ENCODE measurements around the gene ITGA7.

GRCh38 chr12:55670276-55670675, 37.4 kb downstream of the ITGA7 start:
- TF ChIP-seq CTCF (IDR thresholded peaks at IDR 0.05; ENCODE audit: control extremely low read depth in 1 of 3, insufficient read depth in 1 of 3, low read depth in 1 of 3, low read length in 3 of 3) = no peak
- TF ChIP-seq CEBPB (IDR thresholded peaks at IDR 0.05; ENCODE audit: low read depth, low read length) = no peak
- TF ChIP-seq POLR2A (IDR thresholded peaks at IDR 0.05; ENCODE audit: control extremely low read depth in 1 of 2, low read depth in 2 of 2, low read length in 2 of 2) = no peak
- no peak for TF ChIP-seq RAD21 (IDR thresholded peaks at IDR 0.05 in 1 of 2, conservative IDR thresholded peaks at IDR 0.05 in 1 of 2; ENCODE audit: low read depth in 2 of 2, low read length in 2 of 2)
- TF ChIP-seq SP1 (IDR thresholded peaks at IDR 0.05; ENCODE audit: low read depth, low read length) = no peak
- TF ChIP-seq EP300 (IDR thresholded peaks at IDR 0.05; ENCODE audit: borderline replicate concordance in 1 of 2, low read depth in 2 of 2, low read length in 2 of 2) = no peak
- no peak for TF ChIP-seq MAFK (IDR thresholded peaks at IDR 0.05; ENCODE audit: low read depth, low read length)
- TF ChIP-seq POLR2AphosphoS5 (IDR thresholded peaks at IDR 0.05; ENCODE audit: low read depth, low read length) = no peak
- TF ChIP-seq FOSL1 (IDR thresholded peaks at IDR 0.05; ENCODE audit: insufficient read depth, low read depth, low read length) = no peak
- TF ChIP-seq SRF (IDR thresholded peaks at IDR 0.05; ENCODE audit: low read depth, low read length) = no peak
- TF ChIP-seq TAF7 (optimal IDR thresholded peaks at IDR 0.05; ENCODE audit: borderline replicate concordance, low read depth, low read length) = no peak
- TF ChIP-seq GTF2F1 (IDR thresholded peaks at IDR 0.05; ENCODE audit: borderline replicate concordance, low read depth, low read length) = no peak
- no peak for TF ChIP-seq TAF1 (IDR thresholded peaks at IDR 0.05; ENCODE audit: low read depth, low read length)
